K562 (cell line): ENCODE measurements around the gene MANBA. TPM values are rescaled to one million over a fixed set of nuclear protein-coding genes. Genes with fewer than 3 reads are reported as not detected.

ENCODE experiments used
- ATAC-seq: fragments of 200-7000 bp; cut with Tn5 transposase; 3 replicates; pipeline ENCODE4 v1.9.1; 2020; ENCODE audit warnings: moderate library complexity
- BruUV-seq: library from RNA; stranded (reverse); fragments of 400-500 nt; replicated peaks from 2 replicates; lab custom pipeline; 2021; lab: Mats Ljungman, UMichigan
- CTCF ChIA-PET: fragments of 300-600 bp; formaldehyde crosslinking; extraction: SDS; loops from one replicate; lab custom pipeline; 2021; ENCODE audit warnings: low intra/inter-chr PET ratio; lab: Yijun Ruan, JAX
- POLR2A ChIA-PET: fragments of 300-600, 350-650 bp; sonication (Branson Sonifier 250); formaldehyde crosslinking; extraction: SDS; loops from one replicate; lab custom pipeline; 2021; ENCODE audit warnings: antibody characterized with exemption, inconsistent platforms; lab: Yijun Ruan, JAX
- DNase-seq, 4 experiments: peaks; one replicate each; pipeline versions ENCODE4 v3.0.0 to v3.0.0-alpha.2; 2011 to 2018; ENCODE audit warnings: low spot score in 3 of 4, mixed read lengths in 3 of 4; ENCODE audit errors: extremely low read depth in 1 of 4
- FAIRE-seq: peaks from 2 replicates; lab custom pipeline; 2011; peaks lifted over from hg19 to GRCh38; lab: Jason Lieb, UNC
- H2AFZ ChIP-seq: 2 replicates; pipeline ENCODE4 v1.6.0; 2011; ENCODE audit warnings: low read depth, low read length, control low read depth, inconsistent platforms
- H3K27ac ChIP-seq: fragments of 200-600 bp; 3 replicates; pipeline ENCODE4 v1.8.0; 2011; ENCODE audit warnings: low read depth, mild to moderate bottlenecking, control low read depth, inconsistent platforms, low read length, moderate library complexity, mixed read lengths; ENCODE audit errors: extremely low read depth
- H3K27me3 ChIP-seq, 2 experiments: fragments of 300-600 bp in 1 of 2; 2 replicates in 1 of 2; 3 replicates in 1 of 2; pipeline versions ENCODE4 v1.6.0 to v1.8.0; 2011; ENCODE audit warnings: inconsistent platforms in 2 of 2, low read length in 2 of 2, mild to moderate bottlenecking in 1 of 2, mixed read lengths in 1 of 2, moderate library complexity in 1 of 2; ENCODE audit not compliant: control insufficient read depth in 2 of 2, insufficient read depth in 2 of 2
- H3K36me3 ChIP-seq: fragments of 300-600 bp; 3 replicates; pipeline ENCODE4 v1.8.0; 2011; ENCODE audit warnings: mild to moderate bottlenecking, low read length, inconsistent platforms; ENCODE audit not compliant: control insufficient read depth, insufficient read depth
- H3K4me1 ChIP-seq, 2 experiments: fragments of 200-600 bp in 1 of 2; replicated peaks in 1 of 2; 2 replicates in 1 of 2; 3 replicates in 1 of 2; pipeline versions ENCODE4 v1.5.1 to v1.8.0; 2011; ENCODE audit warnings: inconsistent platforms in 2 of 2, low read length in 2 of 2, mild to moderate bottlenecking in 1 of 2, mixed read lengths in 1 of 2, moderate library complexity in 1 of 2; ENCODE audit not compliant: control insufficient read depth in 2 of 2, insufficient read depth in 2 of 2
- H3K4me2 ChIP-seq: 2 replicates; pipeline ENCODE4 v1.6.1; 2011; ENCODE audit warnings: low read length, control low read depth, inconsistent platforms, mixed read lengths; ENCODE audit not compliant: insufficient read depth
- H3K4me3 ChIP-seq: fragments of 200-600 bp; sonication (generic), shearing (Covaris generic); 2 replicates; pipeline ENCODE4 v1.5.1; 2016; ENCODE audit warnings: control low read depth, inconsistent platforms
- H3K79me2 ChIP-seq: fragments of 200-600 bp; 3 replicates; pipeline ENCODE4 v1.8.0; 2011; ENCODE audit warnings: low read length, inconsistent platforms; ENCODE audit not compliant: control insufficient read depth, insufficient read depth
- H3K9ac ChIP-seq, 2 experiments: 2 replicates each; pipeline versions ENCODE4 v1.6.0 to v1.6.1; 2011; ENCODE audit warnings: low read depth in 2 of 2, low read length in 2 of 2, control low read depth in 1 of 2, inconsistent platforms in 1 of 2, mild to moderate bottlenecking in 1 of 2, mixed read lengths in 1 of 2; ENCODE audit not compliant: insufficient read depth in 1 of 2
- H3K9me1 ChIP-seq: one replicate; pipeline ENCODE4 v1.6.0; 2011; ENCODE audit warnings: inconsistent platforms, mild to moderate bottlenecking, low read length, moderate library complexity; ENCODE audit not compliant: control insufficient read depth, insufficient read depth
- H3K9me3 ChIP-seq: replicated peaks from 2 replicates; pipeline ENCODE4 v1.5.1; 2011; ENCODE audit warnings: low read depth, low read length, inconsistent platforms; ENCODE audit not compliant: control insufficient read depth, insufficient read depth
- H4K20me1 ChIP-seq: replicated peaks from 2 replicates; pipeline ENCODE4 v1.6.1; 2011; ENCODE audit warnings: low read length, inconsistent platforms, mixed read lengths; ENCODE audit not compliant: control insufficient read depth, insufficient read depth
- FOXJ3 ChIP-seq: sonication (generic); formaldehyde crosslinking; IDR thresholded peaks from 2 replicates; pipeline ENCODE4 v1.4.0; 2020; ENCODE audit warnings: mild to moderate bottlenecking, missing genetic modification reagents
- JUND ChIP-seq, 2 experiments: IDR thresholded peaks; 2 replicates in 1 of 2; 3 replicates in 1 of 2; pipeline ENCODE4 v1.6.1; 2011; ENCODE audit warnings: borderline replicate concordance in 2 of 2, low read depth in 2 of 2, low read length in 2 of 2, improper control_type of control experiment in 1 of 2, missing biosample characterization in 1 of 2, missing genetic modification characterization in 1 of 2, missing genetic modification reagents in 1 of 2
- POLR2G ChIP-seq: fragments of 200-400 bp; formaldehyde crosslinking; IDR thresholded peaks from 2 replicates; pipeline ENCODE4 v1.6.1; 2017; ENCODE audit warnings: low read depth, mild to moderate bottlenecking, antibody characterized with exemption, low read length, moderate library complexity
- TOE1 ChIP-seq, 2 experiments: fragments of 450-650 bp in 1 of 2; sonication (generic) in 1 of 2; formaldehyde crosslinking in 1 of 2; IDR thresholded peaks; 2 replicates each; pipeline versions ENCODE4 v1.7.1 to v1.8.0; 2016 to 2022; ENCODE audit warnings: borderline replicate concordance in 2 of 2, mild to moderate bottlenecking in 2 of 2, antibody characterized with exemption in 1 of 2, inconsistent platforms in 1 of 2, low read depth in 1 of 2, missing genetic modification reagents in 1 of 2, moderate library complexity in 1 of 2
- U2AF2 ChIP-seq: fragments of 200-400 bp; formaldehyde crosslinking; optimal IDR thresholded peaks from 2 replicates; pipeline ENCODE3; 2017; ENCODE audit warnings: low read depth, mild to moderate bottlenecking, low read length
- ZNF408 ChIP-seq: fragments of 250-450 bp; sonication (Bioruptor Pico); IDR thresholded peaks from 2 replicates; pipeline ENCODE4 v1.4.0; 2020; ENCODE audit warnings: low read depth, mild to moderate bottlenecking, moderate library complexity
- WGBS: fragments of 100-300 bp; shearing (Covaris generic); methylation state at CpG from one replicate; pipeline ENCODE4 v1.1.6; 2016; ENCODE audit warnings: low coverage, mixed read lengths; ENCODE audit not compliant: insufficient coverage; ENCODE audit errors: missing lambda C conversion rate; 5-methylcytosine and 5-hydroxymethylcytosine counted together
- in situ Hi-C: fragments of 300-500 bp; cut with MboI; formaldehyde crosslinking; loops from 4 replicates; pipeline ENCODE4 v1.15.0; 2018; ENCODE audit warnings: inconsistent platforms, mixed read lengths
- intact Hi-C: fragments of 100-400 bp; cut with micrococcal nuclease; formaldehyde crosslinking; loops from 2 replicates; pipeline ENCODE4 v1.14.2; 2022
- polyA plus RNA-seq, 8 experiments: library from polyadenylated mRNA; depleted of rRNA in 4 of 8; stranded (reverse) in 5 of 8; unstranded in 3 of 8; fragments of >200 nt; fragmentation: Nextera tagmentation in 2 of 8; fragmentation: Illumina TruSeq in 1 of 8; extraction: Ambion mirVana in 2 of 8; extraction: Trizol in 1 of 8; gene quantifications; 2 replicates each; pipeline versions ENCODE4 v1.2.1 to v1.2.3, GENCODE V29; 2011 to 2014; ENCODE audit warnings: inconsistent platforms in 1 of 8, missing spikeins in 1 of 8
- total RNA-seq, 7 experiments: library from RNA; depleted of rRNA in 6 of 7; stranded (reverse); fragments of >200 nt in 6 of 7; fragmentation: Illumina TruSeq in 2 of 7; extraction: Trizol in 2 of 7; gene quantifications; 2 replicates each; pipeline versions ENCODE4 v1.2.1 to v1.2.3, GENCODE V29; 2011 to 2021; ENCODE audit warnings: low replicate concordance in 1 of 7
- TF ChIP-seq, protein P1 (sequence below): fragments of 250-450 bp; sonication (Bioruptor Pico); IDR thresholded peaks from 2 replicates; pipeline ENCODE4 v1.8.0; 2022; ENCODE audit warnings: inconsistent platforms
- TF ChIP-seq, protein P2 (sequence below), 2 experiments: fragments of 450-650 bp; IDR thresholded peaks; 2 replicates each; pipeline ENCODE4 v1.6.1; 2016; ENCODE audit warnings: mild to moderate bottlenecking in 2 of 2, borderline replicate concordance in 1 of 2, low read depth in 1 of 2, moderate library complexity in 1 of 2
- TF ChIP-seq, protein P3 (sequence below): fragments of 250-450 bp; sonication (Bioruptor Pico); IDR thresholded peaks from 2 replicates; pipeline ENCODE4 v1.6.1; 2021; ENCODE audit warnings: mild to moderate bottlenecking

Gene MANBA
- total and polyA plus RNA-seq, 9 of the 15 experiments (the other 6 are each of a cell fraction or from before 2014, with no cell fraction given), result 1.8 to 12.9 (median 7.7) TPM

DNA sequence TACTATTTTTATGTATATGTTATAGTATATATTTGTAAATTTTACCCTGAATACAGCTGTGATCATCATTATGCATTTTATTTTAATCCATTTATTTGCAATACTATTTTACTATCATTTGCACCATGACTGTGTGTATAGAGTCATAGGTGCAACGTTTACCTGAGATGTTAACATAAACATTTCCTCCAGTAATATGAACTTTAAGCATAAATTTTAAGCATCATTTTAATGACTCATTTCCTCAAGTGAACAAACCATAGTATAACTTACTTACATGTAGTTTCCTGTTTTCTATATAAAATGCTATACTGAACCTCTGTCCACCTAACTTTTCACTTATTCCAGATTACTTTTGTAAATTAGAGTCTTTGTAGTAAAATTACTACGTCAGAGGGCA lies 166.8 kb downstream of the MANBA start:
- BruUV-seq, result no TSS peak
- no peaks in the 10 kb centered on the region for H4K20me1 ChIP-seq
- intact Hi-C loops (no loop called here), in situ Hi-C loops (no loop called here)
- H3K36me3 ChIP-seq, result peaks cover 23% of the 10 kb centered on the region; the same call in 2 of the 3 replicates
- H3K9me1 ChIP-seq, result no peaks in the 10 kb centered on the region
- no peak overlapping the region for H3K4me2 ChIP-seq
- no peaks in the 10 kb centered on the region for H3K9me3 ChIP-seq
- DNase-seq (no peak), ATAC-seq (no peak), FAIRE-seq (peak; percentile 29)
- H3K4me1 ChIP-seq, result no peaks in the 10 kb centered on the region
- ChIA-PET CTCF (no interaction called here), POLR2A (no interaction called here)
- H3K4me3 ChIP-seq, result no peak overlapping the region
- WGBS, result 43% methylated on average over 2 of the region's 2 CpGs
- H3K27me3 ChIP-seq, result no peaks in the 10 kb centered on the region
- no peak overlapping the region for H2AFZ ChIP-seq
- no peak overlapping the region for H3K9ac ChIP-seq
- no peak overlapping the region for H3K27ac ChIP-seq
- no peaks in the 10 kb centered on the region for H3K79me2 ChIP-seq
- no peak for TF ChIP-seq JUND (IDR thresholded peaks at IDR 0.05; ENCODE audit: borderline replicate concordance, low read depth, low read length)
- TF ChIP-seq JUND (tag; IDR thresholded peaks at IDR 0.05; ENCODE audit: borderline replicate concordance, low read depth, low read length), result no peak
- TF ChIP-seq, protein P1, sequence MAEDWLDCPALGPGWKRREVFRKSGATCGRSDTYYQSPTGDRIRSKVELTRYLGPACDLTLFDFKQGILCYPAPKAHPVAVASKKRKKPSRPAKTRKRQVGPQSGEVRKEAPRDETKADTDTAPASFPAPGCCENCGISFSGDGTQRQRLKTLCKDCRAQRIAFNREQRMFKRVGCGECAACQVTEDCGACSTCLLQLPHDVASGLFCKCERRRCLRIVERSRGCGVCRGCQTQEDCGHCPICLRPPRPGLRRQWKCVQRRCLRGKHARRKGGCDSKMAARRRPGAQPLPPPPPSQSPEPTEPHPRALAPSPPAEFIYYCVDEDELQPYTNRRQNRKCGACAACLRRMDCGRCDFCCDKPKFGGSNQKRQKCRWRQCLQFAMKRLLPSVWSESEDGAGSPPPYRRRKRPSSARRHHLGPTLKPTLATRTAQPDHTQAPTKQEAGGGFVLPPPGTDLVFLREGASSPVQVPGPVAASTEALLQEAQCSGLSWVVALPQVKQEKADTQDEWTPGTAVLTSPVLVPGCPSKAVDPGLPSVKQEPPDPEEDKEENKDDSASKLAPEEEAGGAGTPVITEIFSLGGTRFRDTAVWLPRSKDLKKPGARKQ (CRISPR knock-in tag), result no peak
- no peak for TF ChIP-seq FOXJ3 (CRISPR knock-in tag)
- no peak for TF ChIP-seq ZNF408 (CRISPR knock-in tag)
- TF ChIP-seq, protein P2, sequence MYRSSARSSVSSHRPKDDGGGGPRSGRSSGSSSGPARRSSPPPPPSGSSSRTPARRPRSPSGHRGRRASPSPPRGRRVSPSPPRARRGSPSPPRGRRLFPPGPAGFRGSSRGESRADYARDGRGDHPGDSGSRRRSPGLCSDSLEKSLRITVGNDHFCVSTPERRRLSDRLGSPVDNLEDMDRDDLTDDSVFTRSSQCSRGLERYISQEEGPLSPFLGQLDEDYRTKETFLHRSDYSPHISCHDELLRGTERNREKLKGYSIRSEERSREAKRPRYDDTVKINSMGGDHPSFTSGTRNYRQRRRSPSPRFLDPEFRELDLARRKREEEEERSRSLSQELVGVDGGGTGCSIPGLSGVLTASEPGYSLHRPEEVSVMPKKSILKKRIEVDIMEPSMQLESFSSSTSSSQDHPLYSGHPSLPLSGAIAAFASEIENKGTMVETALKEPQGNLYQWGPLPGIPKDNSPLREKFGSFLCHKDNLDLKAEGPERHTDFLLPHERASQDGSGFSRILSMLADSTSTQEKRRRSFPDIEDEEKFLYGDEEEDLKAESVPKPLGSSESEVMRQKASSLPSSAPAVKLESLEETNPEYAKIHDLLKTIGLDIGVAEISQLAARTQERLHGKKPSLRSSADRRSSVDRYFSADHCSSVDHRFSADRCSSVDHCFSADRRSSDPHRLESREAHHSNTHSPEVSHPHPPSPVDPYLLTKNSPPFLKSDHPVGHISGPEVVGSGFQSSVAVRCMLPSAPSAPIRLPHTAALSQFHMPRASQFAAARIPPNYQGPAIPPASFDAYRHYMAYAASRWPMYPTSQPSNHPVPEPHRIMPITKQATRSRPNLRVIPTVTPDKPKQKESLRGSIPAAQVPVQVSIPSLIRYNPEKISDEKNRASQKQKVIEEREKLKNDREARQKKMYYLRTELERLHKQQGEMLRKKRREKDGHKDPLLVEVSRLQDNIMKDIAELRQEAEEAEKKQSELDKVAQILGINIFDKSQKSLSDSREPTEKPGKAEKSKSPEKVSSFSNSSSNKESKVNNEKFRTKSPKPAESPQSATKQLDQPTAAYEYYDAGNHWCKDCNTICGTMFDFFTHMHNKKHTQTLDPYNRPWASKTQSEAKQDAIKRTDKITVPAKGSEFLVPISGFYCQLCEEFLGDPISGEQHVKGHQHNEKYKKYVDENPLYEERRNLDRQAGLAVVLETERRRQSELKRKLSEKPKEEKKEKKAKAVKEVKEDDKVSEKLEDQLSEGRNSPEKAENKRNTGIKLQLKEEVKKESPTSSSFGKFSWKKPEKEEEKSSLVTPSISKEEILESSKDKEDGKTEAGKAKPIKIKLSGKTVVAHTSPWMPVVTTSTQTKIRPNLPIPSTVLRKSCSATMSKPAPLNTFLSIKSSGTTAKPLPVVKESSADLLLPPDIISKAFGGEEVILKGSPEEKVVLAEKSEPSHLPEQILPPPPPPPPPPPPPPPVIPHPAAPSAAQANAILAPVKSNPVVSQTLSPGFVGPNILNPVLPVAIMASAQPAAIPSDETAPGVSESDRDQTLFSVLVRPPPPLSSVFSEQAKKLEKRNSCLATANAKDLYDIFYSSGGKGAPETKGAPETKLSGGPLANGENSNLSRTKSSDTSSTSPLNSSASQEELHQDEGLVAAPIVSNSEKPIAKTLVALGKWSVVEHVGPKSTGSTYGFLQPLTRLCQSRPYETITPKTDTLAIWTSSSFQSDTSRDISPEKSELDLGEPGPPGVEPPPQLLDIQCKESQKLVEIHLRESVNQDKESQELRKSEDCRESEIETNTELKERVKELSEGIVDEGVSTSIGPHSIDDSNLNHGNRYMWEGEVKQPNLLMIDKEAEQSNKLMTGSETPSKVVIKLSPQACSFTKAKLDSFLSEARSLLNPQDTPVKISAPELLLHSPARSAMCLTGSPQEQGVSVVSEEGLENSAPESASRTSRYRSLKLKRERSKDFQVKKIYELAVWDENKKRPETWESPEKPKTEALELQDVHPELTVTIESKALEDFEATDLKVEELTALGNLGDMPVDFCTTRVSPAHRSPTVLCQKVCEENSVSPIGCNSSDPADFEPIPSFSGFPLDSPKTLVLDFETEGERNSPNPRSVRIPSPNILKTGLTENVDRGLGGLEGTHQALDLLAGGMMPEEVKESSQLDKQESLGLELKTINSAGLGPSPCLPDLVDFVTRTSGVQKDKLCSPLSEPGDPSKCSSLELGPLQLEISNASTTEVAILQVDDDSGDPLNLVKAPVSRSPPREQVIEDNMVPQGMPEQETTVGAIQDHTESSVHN (IDR thresholded peaks at IDR 0.05; ENCODE audit: borderline replicate concordance in 1 of 2, low read depth in 1 of 2), result no peak
- no peak for TF ChIP-seq U2AF2
- TF ChIP-seq TOE1 (IDR thresholded peaks at IDR 0.05; ENCODE audit: borderline replicate concordance), result no peak
- TF ChIP-seq TOE1 (CRISPR knock-in tag; IDR thresholded peaks at IDR 0.05; ENCODE audit: borderline replicate concordance, low read depth), result no peak
- no peak for TF ChIP-seq POLR2G
- TF ChIP-seq, protein P3, sequence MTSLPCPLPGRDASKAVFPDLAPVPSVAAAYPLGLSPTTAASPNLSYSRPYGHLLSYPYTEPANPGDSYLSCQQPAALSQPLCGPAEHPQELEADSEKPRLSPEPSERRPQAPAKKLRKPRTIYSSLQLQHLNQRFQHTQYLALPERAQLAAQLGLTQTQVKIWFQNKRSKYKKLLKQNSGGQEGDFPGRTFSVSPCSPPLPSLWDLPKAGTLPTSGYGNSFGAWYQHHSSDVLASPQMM (CRISPR knock-in tag), result no peak
